Astrocyte (in vitro differentiated cells and primary cell): ENCODE results near the gene AGT. TPM values are rescaled to one million over a fixed set of nuclear protein-coding genes. Genes with fewer than 3 reads are reported as not detected.

Source experiments
- DNase-seq: peaks from one replicate; pipeline ENCODE4 v3.0.0-alpha.2; 2010; ENCODE audit warnings: low read depth
- FAIRE-seq: peaks from 2 replicates; lab custom pipeline; 2011; peaks lifted over from hg19 to GRCh38; lab: Jason Lieb, UNC
- H2AFZ ChIP-seq: 2 replicates; pipeline ENCODE4 v1.6.0; 2012; ENCODE audit warnings: low read depth, low read length, inconsistent platforms
- H3K27ac ChIP-seq: 2 replicates; pipeline ENCODE4 v1.5.1; 2011; ENCODE audit warnings: low read depth, low read length, inconsistent platforms
- H3K27me3 ChIP-seq: 2 replicates; pipeline ENCODE4 v1.6.0; 2011; ENCODE audit warnings: low read length, inconsistent platforms; ENCODE audit not compliant: insufficient read depth
- H3K36me3 ChIP-seq: 2 replicates; pipeline ENCODE4 v1.5.1; 2011; ENCODE audit warnings: low read length, inconsistent platforms; ENCODE audit not compliant: insufficient read depth
- H3K4me1 ChIP-seq: 2 replicates; pipeline ENCODE4 v1.5.1; 2011; ENCODE audit warnings: low read length, inconsistent platforms; ENCODE audit not compliant: insufficient read depth
- H3K4me2 ChIP-seq: 2 replicates; pipeline ENCODE4 v1.6.0; 2012; ENCODE audit warnings: low read length, inconsistent platforms
- H3K4me3 ChIP-seq: 2 replicates; pipeline ENCODE4 v1.5.1; 2011; ENCODE audit warnings: low read depth, mild to moderate bottlenecking, low read length, inconsistent platforms; ENCODE audit not compliant: insufficient read depth
- H3K79me2 ChIP-seq: 2 replicates; pipeline ENCODE4 v1.6.0; 2012; ENCODE audit warnings: mild to moderate bottlenecking, low read length, inconsistent platforms; ENCODE audit not compliant: insufficient read depth
- H3K9ac ChIP-seq: 2 replicates; pipeline ENCODE4 v1.6.0; 2012; ENCODE audit warnings: mild to moderate bottlenecking, low read length, inconsistent platforms
- H3K9me3 ChIP-seq: 2 replicates; pipeline ENCODE4 v1.5.1; 2012; ENCODE audit warnings: low read depth, mild to moderate bottlenecking, low read length, inconsistent platforms; ENCODE audit not compliant: insufficient read depth
- H4K20me1 ChIP-seq: 2 replicates; pipeline ENCODE4 v1.6.0; 2012; ENCODE audit warnings: low read length, inconsistent platforms; ENCODE audit not compliant: insufficient read depth
- H3K27ac Mint-ChIP-seq: one replicate; pipeline ENCODE4 v1.8.0; 2021; ENCODE audit warnings: mild to moderate bottlenecking, mixed read lengths; ENCODE audit not compliant: unreplicated experiment
- H3K27me3 Mint-ChIP-seq: one replicate; pipeline ENCODE4 v1.8.0; 2021; ENCODE audit warnings: low read depth, mixed read lengths; ENCODE audit not compliant: unreplicated experiment
- H3K36me3 Mint-ChIP-seq: one replicate; pipeline ENCODE4 v1.8.0; 2021; ENCODE audit warnings: low read depth, mixed read lengths; ENCODE audit not compliant: unreplicated experiment
- H3K4me1 Mint-ChIP-seq: one replicate; pipeline ENCODE4 v1.8.0; 2021; ENCODE audit warnings: low read depth, mixed read lengths; ENCODE audit not compliant: unreplicated experiment
- H3K4me3 Mint-ChIP-seq: one replicate; pipeline ENCODE4 v1.8.0; 2021; ENCODE audit warnings: mild to moderate bottlenecking, moderate library complexity, mixed read lengths; ENCODE audit not compliant: unreplicated experiment
- H3K9me3 Mint-ChIP-seq: one replicate; pipeline ENCODE4 v1.8.0; 2021; ENCODE audit warnings: mild to moderate bottlenecking, mixed read lengths; ENCODE audit not compliant: unreplicated experiment
- CTCF ChIP-seq: IDR thresholded peaks from 2 replicates; pipeline ENCODE4 v1.5.1; 2011; ENCODE audit warnings: low read depth, mild to moderate bottlenecking, inconsistent platforms, low read length, moderate library complexity; ENCODE audit not compliant: insufficient read depth
- EZH2 ChIP-seq: IDR thresholded peaks from 2 replicates; pipeline ENCODE4 v1.6.1; 2012; ENCODE audit warnings: mild to moderate bottlenecking, low read length, inconsistent platforms; ENCODE audit not compliant: insufficient read depth
- total RNA-seq: library from RNA; stranded (reverse); gene quantifications from 2 replicates; pipeline ENCODE4 v1.2.1, GENCODE V29; 2021

The AGT gene
- total RNA-seq, 1 donor from 2014 or later, result 1.2 TPM

- H3K27me3 ChIP-seq, result no peaks in the 10 kb centered on the region
- H3K4me3 ChIP-seq, result no peak overlapping the region
- DNase-seq (no peak), FAIRE-seq (no peak)
- H3K9me3 ChIP-seq, result no peaks in the 10 kb centered on the region
- TF ChIP-seq EZH2, result no peak
- no peak for TF ChIP-seq CTCF
- H3K4me3 Mint-ChIP-seq, result no peak overlapping the region
- H3K27ac ChIP-seq, result no peak overlapping the region
- H3K4me1 Mint-ChIP-seq, result no peaks in the 10 kb centered on the region
- peaks cover 21% of the 10 kb centered on the region for H3K36me3 Mint-ChIP-seq
- H3K9ac ChIP-seq, result no peak overlapping the region
- H3K4me1 ChIP-seq, result no peaks in the 10 kb centered on the region
- no peaks in the 10 kb centered on the region for H3K9me3 Mint-ChIP-seq
- H3K79me2 ChIP-seq, result no peaks in the 10 kb centered on the region
- H2AFZ ChIP-seq, result no peak overlapping the region
- H3K36me3 ChIP-seq, result peaks cover 25% of the 10 kb centered on the region
- no peak overlapping the region for H3K27ac Mint-ChIP-seq
- H3K27me3 Mint-ChIP-seq, result no peaks in the 10 kb centered on the region
- no peaks in the 10 kb centered on the region for H4K20me1 ChIP-seq
- no peak overlapping the region for H3K4me2 ChIP-seq
Observed at GRCh38 chr1:230669543-230669942, 44.4 kb downstream of the AGT start.

- no peak overlapping the region for H3K27ac Mint-ChIP-seq
- Histone ChIP-seq H3K4me3 (no peak overlapping the region), H2AFZ (no peak overlapping the region), H3K9me3 (no peaks in the 10 kb centered on the region), H4K20me1 (no peaks in the 10 kb centered on the region), H3K36me3 (peaks cover 26% of the 10 kb centered on the region), H3K4me1 (no peaks in the 10 kb centered on the region), H3K27me3 (no peaks in the 10 kb centered on the region), H3K9ac (no peak overlapping the region), H3K27ac (no peak overlapping the region), H3K4me2 (no peak overlapping the region), H3K79me2 (no peaks in the 10 kb centered on the region)
- peaks cover 21% of the 10 kb centered on the region for H3K36me3 Mint-ChIP-seq
- no peaks in the 10 kb centered on the region for H3K27me3 Mint-ChIP-seq
- H3K4me1 Mint-ChIP-seq, result no peaks in the 10 kb centered on the region
- H3K9me3 Mint-ChIP-seq, result no peaks in the 10 kb centered on the region
- FAIRE-seq, result no peak
- no peak for TF ChIP-seq CTCF
- no peak for TF ChIP-seq EZH2
- no peak for DNase-seq
- H3K4me3 Mint-ChIP-seq, result no peak overlapping the region
Observed at GRCh38 chr1:230668227-230668626, 45.7 kb downstream of the AGT start.

- H3K36me3 Mint-ChIP-seq, result peaks cover 11% of the 10 kb centered on the region
- no peaks in the 10 kb centered on the region for H3K9me3 ChIP-seq
- FAIRE-seq, result no peak
Observed at GRCh38 chr1:230661976-230662375, 51.9 kb downstream of the AGT start.

More at GRCh38 chr1:230661976-230662375, 51.9 kb downstream of the AGT start:
- no peaks in the 10 kb centered on the region for H3K9me3 Mint-ChIP-seq
- Histone ChIP-seq H3K4me3 (no peak overlapping the region), H3K79me2 (peaks cover 3% of the 10 kb centered on the region), H3K27me3 (no peaks in the 10 kb centered on the region), H3K4me1 (no peaks in the 10 kb centered on the region), H4K20me1 (peaks cover 3% of the 10 kb centered on the region), H3K36me3 (peaks cover 25% of the 10 kb centered on the region), H3K27ac (no peak overlapping the region), H3K9ac (no peak overlapping the region), H2AFZ (no peak overlapping the region), H3K4me2 (no peak overlapping the region)
- no peak overlapping the region for H3K4me3 Mint-ChIP-seq
- H3K4me1 Mint-ChIP-seq, result no peaks in the 10 kb centered on the region
- TF ChIP-seq EZH2 (no peak), CTCF (no peak)
- H3K27ac Mint-ChIP-seq, result no peak overlapping the region
- no peak for DNase-seq
- no peaks in the 10 kb centered on the region for H3K27me3 Mint-ChIP-seq
